K562 (cell line): ENCODE results near the gene GZMH. TPM values are rescaled to one million over a fixed set of nuclear protein-coding genes. Genes with fewer than 3 reads are reported as not detected.

Source experiments
- ATAC-seq: fragments of 200-7000 bp; cut with Tn5 transposase; 3 replicates; pipeline ENCODE4 v1.9.1; 2020; ENCODE audit warnings: moderate library complexity
- BruUV-seq: library from RNA; stranded (reverse); fragments of 400-500 nt; replicated peaks from 2 replicates; lab custom pipeline; 2021; lab: Mats Ljungman, UMichigan
- CTCF ChIA-PET: fragments of 300-600 bp; formaldehyde crosslinking; extraction: SDS; loops from one replicate; lab custom pipeline; 2021; ENCODE audit warnings: low intra/inter-chr PET ratio; lab: Yijun Ruan, JAX
- POLR2A ChIA-PET: fragments of 300-600, 350-650 bp; sonication (Branson Sonifier 250); formaldehyde crosslinking; extraction: SDS; loops from one replicate; lab custom pipeline; 2021; ENCODE audit warnings: antibody characterized with exemption, inconsistent platforms; lab: Yijun Ruan, JAX
- DNase-seq, 4 experiments: peaks; one replicate each; pipeline versions ENCODE4 v3.0.0 to v3.0.0-alpha.2; 2011 to 2018; ENCODE audit warnings: low spot score in 3 of 4, mixed read lengths in 3 of 4; ENCODE audit errors: extremely low read depth in 1 of 4
- FAIRE-seq: peaks from 2 replicates; lab custom pipeline; 2011; peaks lifted over from hg19 to GRCh38; lab: Jason Lieb, UNC
- H2AFZ ChIP-seq: 2 replicates; pipeline ENCODE4 v1.6.0; 2011; ENCODE audit warnings: low read depth, low read length, control low read depth, inconsistent platforms
- H3K27ac ChIP-seq: fragments of 200-600 bp; 3 replicates; pipeline ENCODE4 v1.8.0; 2011; ENCODE audit warnings: low read depth, mild to moderate bottlenecking, control low read depth, inconsistent platforms, low read length, moderate library complexity, mixed read lengths; ENCODE audit errors: extremely low read depth
- H3K27me3 ChIP-seq, 2 experiments: fragments of 300-600 bp in 1 of 2; 2 replicates in 1 of 2; 3 replicates in 1 of 2; pipeline versions ENCODE4 v1.6.0 to v1.8.0; 2011; ENCODE audit warnings: inconsistent platforms in 2 of 2, low read length in 2 of 2, mild to moderate bottlenecking in 1 of 2, mixed read lengths in 1 of 2, moderate library complexity in 1 of 2; ENCODE audit not compliant: control insufficient read depth in 2 of 2, insufficient read depth in 2 of 2
- H3K36me3 ChIP-seq: fragments of 300-600 bp; 3 replicates; pipeline ENCODE4 v1.8.0; 2011; ENCODE audit warnings: mild to moderate bottlenecking, low read length, inconsistent platforms; ENCODE audit not compliant: control insufficient read depth, insufficient read depth
- H3K4me1 ChIP-seq, 2 experiments: fragments of 200-600 bp in 1 of 2; replicated peaks in 1 of 2; 2 replicates in 1 of 2; 3 replicates in 1 of 2; pipeline versions ENCODE4 v1.5.1 to v1.8.0; 2011; ENCODE audit warnings: inconsistent platforms in 2 of 2, low read length in 2 of 2, mild to moderate bottlenecking in 1 of 2, mixed read lengths in 1 of 2, moderate library complexity in 1 of 2; ENCODE audit not compliant: control insufficient read depth in 2 of 2, insufficient read depth in 2 of 2
- H3K4me2 ChIP-seq: 2 replicates; pipeline ENCODE4 v1.6.1; 2011; ENCODE audit warnings: low read length, control low read depth, inconsistent platforms, mixed read lengths; ENCODE audit not compliant: insufficient read depth
- H3K4me3 ChIP-seq: fragments of 200-600 bp; sonication (generic), shearing (Covaris generic); 2 replicates; pipeline ENCODE4 v1.5.1; 2016; ENCODE audit warnings: control low read depth, inconsistent platforms
- H3K79me2 ChIP-seq: fragments of 200-600 bp; 3 replicates; pipeline ENCODE4 v1.8.0; 2011; ENCODE audit warnings: low read length, inconsistent platforms; ENCODE audit not compliant: control insufficient read depth, insufficient read depth
- H3K9ac ChIP-seq, 2 experiments: 2 replicates each; pipeline versions ENCODE4 v1.6.0 to v1.6.1; 2011; ENCODE audit warnings: low read depth in 2 of 2, low read length in 2 of 2, control low read depth in 1 of 2, inconsistent platforms in 1 of 2, mild to moderate bottlenecking in 1 of 2, mixed read lengths in 1 of 2; ENCODE audit not compliant: insufficient read depth in 1 of 2
- H3K9me1 ChIP-seq: one replicate; pipeline ENCODE4 v1.6.0; 2011; ENCODE audit warnings: inconsistent platforms, mild to moderate bottlenecking, low read length, moderate library complexity; ENCODE audit not compliant: control insufficient read depth, insufficient read depth
- H3K9me3 ChIP-seq: replicated peaks from 2 replicates; pipeline ENCODE4 v1.5.1; 2011; ENCODE audit warnings: low read depth, low read length, inconsistent platforms; ENCODE audit not compliant: control insufficient read depth, insufficient read depth
- H4K20me1 ChIP-seq: replicated peaks from 2 replicates; pipeline ENCODE4 v1.6.1; 2011; ENCODE audit warnings: low read length, inconsistent platforms, mixed read lengths; ENCODE audit not compliant: control insufficient read depth, insufficient read depth
- CEBPG ChIP-seq, 3 experiments: fragments of 200-800 bp in 1 of 3; sonication (Bioruptor generic) in 1 of 3; sonication (generic) in 1 of 3; formaldehyde crosslinking in 1 of 3; IDR thresholded peaks in 2 of 3; conservative IDR thresholded peaks in 1 of 3; 2 replicates each; pipeline versions ENCODE4 v1.6.1 to v1.8.0; 2016 to 2022; ENCODE audit warnings: missing compliant biosample characterization in 2 of 3, missing genetic modification characterization in 2 of 3, mild to moderate bottlenecking in 1 of 3, missing genetic modification reagents in 1 of 3
- DMBX1 ChIP-seq: fragments of 250-450 bp; sonication (Bioruptor Pico); IDR thresholded peaks from 2 replicates; pipeline ENCODE4 v1.8.0; 2022; ENCODE audit warnings: inconsistent platforms, mild to moderate bottlenecking, moderate library complexity, borderline replicate concordance
- EP400 ChIP-seq: fragments of 450-650 bp; IDR thresholded peaks from 2 replicates; pipeline ENCODE4 v1.6.1; 2017; ENCODE audit warnings: antibody characterized with exemption, mild to moderate bottlenecking, moderate library complexity
- NR2C1 ChIP-seq, 2 experiments: fragments of 450-650 bp; IDR thresholded peaks; 2 replicates each; pipeline ENCODE4 v1.6.1; 2017; ENCODE audit warnings: mild to moderate bottlenecking in 2 of 2, antibody characterized with exemption in 1 of 2, inconsistent platforms in 1 of 2, missing compliant biosample characterization in 1 of 2, missing genetic modification characterization in 1 of 2
- NR2C2 ChIP-seq, 2 experiments: fragments of 200-800 bp in 1 of 2; sonication (Bioruptor generic) in 1 of 2; sonication (generic) in 1 of 2; formaldehyde crosslinking in 1 of 2; IDR thresholded peaks; 2 replicates each; pipeline versions ENCODE4 v1.6.1 to v1.8.0; 2016 to 2022; ENCODE audit warnings: mild to moderate bottlenecking in 1 of 2, missing compliant biosample characterization in 1 of 2, missing genetic modification characterization in 1 of 2, missing genetic modification reagents in 1 of 2
- SETDB1 ChIP-seq: IDR thresholded peaks from one replicate; pipeline ENCODE4 v1.6.1; 2012; ENCODE audit warnings: low read length, control low read depth, inconsistent platforms
- SMAD4 ChIP-seq: fragments of 250-450 bp; sonication (Bioruptor Pico); conservative IDR thresholded peaks from 2 replicates; pipeline ENCODE4 v1.8.0; 2021; ENCODE audit warnings: inconsistent platforms, mild to moderate bottlenecking, moderate library complexity
- SMARCC2 ChIP-seq: fragments of 450-650 bp; IDR thresholded peaks from 2 replicates; pipeline ENCODE4 v1.6.1; 2017; ENCODE audit warnings: antibody characterized with exemption, moderate library complexity, mild to moderate bottlenecking, low read depth
- TRIM24 ChIP-seq, 2 experiments: fragments of 450-650 bp; IDR thresholded peaks; 2 replicates each; pipeline ENCODE4 v1.6.1; 2016
- ZNF175 ChIP-seq: fragments of 200-800 bp; sonication (Bioruptor generic); IDR thresholded peaks from 2 replicates; pipeline ENCODE4 v1.6.1; 2016; ENCODE audit warnings: low read depth, mild to moderate bottlenecking, missing genetic modification characterization, missing compliant biosample characterization
- ZNF717 ChIP-seq: fragments of 250-450 bp; sonication (Bioruptor Pico); IDR thresholded peaks from 2 replicates; pipeline ENCODE4 v1.5.0; 2021
- WGBS: fragments of 100-300 bp; shearing (Covaris generic); methylation state at CpG from one replicate; pipeline ENCODE4 v1.1.6; 2016; ENCODE audit warnings: low coverage, mixed read lengths; ENCODE audit not compliant: insufficient coverage; ENCODE audit errors: missing lambda C conversion rate; 5-methylcytosine and 5-hydroxymethylcytosine counted together
- in situ Hi-C: fragments of 300-500 bp; cut with MboI; formaldehyde crosslinking; loops from 4 replicates; pipeline ENCODE4 v1.15.0; 2018; ENCODE audit warnings: inconsistent platforms, mixed read lengths
- intact Hi-C: fragments of 100-400 bp; cut with micrococcal nuclease; formaldehyde crosslinking; loops from 2 replicates; pipeline ENCODE4 v1.14.2; 2022
- polyA plus RNA-seq, 8 experiments: library from polyadenylated mRNA; depleted of rRNA in 4 of 8; stranded (reverse) in 5 of 8; unstranded in 3 of 8; fragments of >200 nt; fragmentation: Nextera tagmentation in 2 of 8; fragmentation: Illumina TruSeq in 1 of 8; extraction: Ambion mirVana in 2 of 8; extraction: Trizol in 1 of 8; gene quantifications; 2 replicates each; pipeline versions ENCODE4 v1.2.1 to v1.2.3, GENCODE V29; 2011 to 2014; ENCODE audit warnings: inconsistent platforms in 1 of 8, missing spikeins in 1 of 8
- total RNA-seq, 7 experiments: library from RNA; depleted of rRNA in 6 of 7; stranded (reverse); fragments of >200 nt in 6 of 7; fragmentation: Illumina TruSeq in 2 of 7; extraction: Trizol in 2 of 7; gene quantifications; 2 replicates each; pipeline versions ENCODE4 v1.2.1 to v1.2.3, GENCODE V29; 2011 to 2021; ENCODE audit warnings: low replicate concordance in 1 of 7

Gene GZMH
- total and polyA plus RNA-seq, 9 of the 15 experiments (the other 6 are each of a cell fraction or from before 2014, with no cell fraction given), result not detected

DNA sequence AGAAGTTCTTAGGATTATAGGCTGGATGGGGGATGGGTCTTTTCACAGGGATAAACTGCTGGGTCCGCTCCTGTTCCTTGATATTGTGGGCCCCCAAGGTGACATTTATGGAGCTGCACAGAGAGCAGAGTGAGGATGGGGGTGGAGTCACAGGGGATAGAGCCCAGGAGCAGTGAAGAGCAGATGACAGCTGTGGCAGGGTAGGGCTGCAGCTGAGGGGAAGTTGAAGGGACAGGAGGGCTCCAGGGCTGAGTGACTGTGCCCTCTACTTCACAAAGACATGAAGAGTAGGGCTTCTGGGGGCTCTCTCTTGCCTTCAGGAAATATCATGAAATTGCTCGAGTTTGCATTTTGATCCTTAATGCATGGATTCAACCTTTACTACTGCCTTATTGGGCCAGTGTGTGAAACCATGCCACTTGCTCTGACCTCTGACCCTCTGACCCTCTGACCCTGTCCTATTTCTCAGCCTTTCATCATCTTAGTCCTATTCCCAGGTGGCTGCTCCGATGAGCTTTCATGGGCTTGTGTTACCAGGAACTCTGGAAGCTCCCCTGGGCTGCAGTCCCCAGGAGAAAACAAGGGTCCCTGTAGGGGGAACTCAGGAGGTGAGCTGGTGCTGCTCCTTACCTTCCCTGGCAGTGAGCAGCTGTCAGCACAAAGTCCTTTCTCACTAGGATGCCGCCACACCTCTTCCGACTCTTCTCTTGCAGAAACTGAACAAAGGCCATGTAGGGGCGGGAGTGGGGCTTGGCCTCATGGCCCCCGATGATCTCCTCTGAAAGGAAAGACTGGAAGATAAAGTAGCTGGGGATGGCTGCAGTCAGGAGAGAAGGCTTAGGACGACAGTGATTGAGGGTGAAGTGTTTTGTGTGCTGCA is 1.6 kb downstream of the GZMH start:
- Histone ChIP-seq H3K9me3 (no peaks in the 10 kb centered on the region), H3K9ac (no peak overlapping the region), H3K9me1 (no peaks in the 10 kb centered on the region), H3K27ac (no peak overlapping the region), H3K4me1 (no peaks in the 10 kb centered on the region), H4K20me1 (no peaks in the 10 kb centered on the region), H3K36me3 (no peaks in the 10 kb centered on the region), H2AFZ (no peak overlapping the region), H3K79me2 (no peaks in the 10 kb centered on the region), H3K4me3 (no peak overlapping the region), H3K4me2 (no peak overlapping the region), H3K27me3 (no peaks in the 10 kb centered on the region)
- ChIA-PET CTCF (no interaction called here), POLR2A (interaction anchor here (0.7 kb wide), 2 partner anchors 19 to 68 kb away, joined by 3 to 4 read pairs; no protein-coding TSS in a partner anchor)
- BruUV-seq, result no TSS peak
- no peak for FAIRE-seq
- in situ Hi-C loops (no loop called here), intact Hi-C loops (no loop called here)
- whole genome bisulfite sequencing, result 13% methylated on average over 8 of the region's 8 CpGs
- no peak for DNase-seq
- peak; percentile 50 for ATAC-seq
- TF ChIP-seq EP400, result peak; percentile 46
- no peak for TF ChIP-seq ZNF717 (CRISPR knock-in tag)
- peak; percentile 63 to 65; a peak in 2 of 4 replicates for TF ChIP-seq TRIM24 (IDR thresholded peaks at IDR 0.05)
- peak; percentile 93; the same call in 1 of the 2 replicates for TF ChIP-seq NR2C1 (IDR thresholded peaks at IDR 0.05)
- peak; percentile 97 for TF ChIP-seq NR2C1 (tag; IDR thresholded peaks at IDR 0.05)
- peak; percentile 40; the same call in 1 of the 2 replicates for TF ChIP-seq DMBX1 (CRISPR knock-in tag)
- TF ChIP-seq NR2C2 (CRISPR knock-in tag; IDR thresholded peaks at IDR 0.05), result peak; percentile 64; the same call in 1 of the 2 replicates
- peak; percentile 94 for TF ChIP-seq NR2C2 (tag; IDR thresholded peaks at IDR 0.05)
- no peak for TF ChIP-seq CEBPG (CRISPR knock-in tag; IDR thresholded peaks at IDR 0.05)
- TF ChIP-seq CEBPG (tag; conservative IDR thresholded peaks at IDR 0.05 in 1 of 2, IDR thresholded peaks at IDR 0.05 in 1 of 2), result peak in 1 of 2 experiments; percentile 73; a peak in 2 of 4 replicates
- peak; percentile 86 for TF ChIP-seq ZNF175 (CRISPR knock-in tag)
- TF ChIP-seq SMAD4, result 0 out of 2 replicates have a peak, but pooled peaks have one; percentile 38
- no peak for TF ChIP-seq SMARCC2
- TF ChIP-seq SETDB1, result no peak
- TF ChIP-seq, all 486 proteins: peak for 8
